Transverse colon (tissue), 4 donors: Measurements from ENCODE around the gene KRT7.

ENCODE experiments used
- POLR2A ChIP-seq: fragments of 450-650 bp; IDR thresholded peaks from one replicate; pipeline ENCODE4 v1.6.1; 2016; ENCODE audit warnings: antibody characterized with exemption, mild to moderate bottlenecking, moderate library complexity
- POLR2AphosphoS5 ChIP-seq, 3 donors: sonication (generic); formaldehyde crosslinking; IDR thresholded peaks; one replicate each; pipeline ENCODE4 v1.6.1; 2016; ENCODE audit warnings: antibody characterized with exemption in 3 of 3
- TF ChIP-seq, protein P1 (sequence below), 5 experiments: fragments of 200-600 bp in 3 of 5; fragments of 450-650 bp in 2 of 5; sonication (generic) in 3 of 5; IDR thresholded peaks; 1 replicate in 2 of 5; 2 replicates in 3 of 5; pipeline ENCODE4 v1.5.1; 2016 to 2017; ENCODE audit warnings: antibody characterized with exemption in 5 of 5, inconsistent platforms in 3 of 5, mild to moderate bottlenecking in 2 of 5, moderate library complexity in 1 of 5

DNA sequence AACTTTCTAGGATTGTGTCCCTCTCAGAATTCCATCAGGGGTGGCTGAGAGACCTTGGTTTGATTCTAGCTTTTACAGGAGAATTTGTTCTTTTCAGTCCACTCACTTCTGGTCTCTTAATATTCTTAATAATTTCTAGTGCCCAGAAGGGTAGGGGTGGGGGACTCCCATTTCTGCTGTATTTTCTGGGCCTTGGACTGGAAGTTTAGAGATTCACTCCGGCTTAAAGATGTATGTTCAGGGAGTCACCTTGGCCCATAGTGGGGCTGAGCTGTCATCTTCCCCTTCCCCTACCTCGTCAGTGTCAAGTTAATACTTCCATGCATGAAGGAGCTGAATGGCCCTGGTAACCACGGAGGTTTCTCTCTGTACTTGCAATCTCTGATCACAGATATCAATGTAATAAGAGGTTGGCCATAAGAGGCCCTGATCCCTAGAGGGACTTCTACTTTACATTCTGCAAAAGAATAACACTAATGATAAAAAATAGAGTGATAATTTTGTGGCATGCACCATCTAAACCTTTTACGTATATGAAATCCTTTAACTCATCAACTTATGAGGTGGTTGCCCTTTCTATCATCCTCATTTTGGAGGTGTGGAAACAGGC, 51.6 kb downstream of the KRT7 start:
- no peak for TF ChIP-seq POLR2AphosphoS5 (IDR thresholded peaks at IDR 0.05)
- TF ChIP-seq POLR2A: no peak
- TF ChIP-seq, protein P1, sequence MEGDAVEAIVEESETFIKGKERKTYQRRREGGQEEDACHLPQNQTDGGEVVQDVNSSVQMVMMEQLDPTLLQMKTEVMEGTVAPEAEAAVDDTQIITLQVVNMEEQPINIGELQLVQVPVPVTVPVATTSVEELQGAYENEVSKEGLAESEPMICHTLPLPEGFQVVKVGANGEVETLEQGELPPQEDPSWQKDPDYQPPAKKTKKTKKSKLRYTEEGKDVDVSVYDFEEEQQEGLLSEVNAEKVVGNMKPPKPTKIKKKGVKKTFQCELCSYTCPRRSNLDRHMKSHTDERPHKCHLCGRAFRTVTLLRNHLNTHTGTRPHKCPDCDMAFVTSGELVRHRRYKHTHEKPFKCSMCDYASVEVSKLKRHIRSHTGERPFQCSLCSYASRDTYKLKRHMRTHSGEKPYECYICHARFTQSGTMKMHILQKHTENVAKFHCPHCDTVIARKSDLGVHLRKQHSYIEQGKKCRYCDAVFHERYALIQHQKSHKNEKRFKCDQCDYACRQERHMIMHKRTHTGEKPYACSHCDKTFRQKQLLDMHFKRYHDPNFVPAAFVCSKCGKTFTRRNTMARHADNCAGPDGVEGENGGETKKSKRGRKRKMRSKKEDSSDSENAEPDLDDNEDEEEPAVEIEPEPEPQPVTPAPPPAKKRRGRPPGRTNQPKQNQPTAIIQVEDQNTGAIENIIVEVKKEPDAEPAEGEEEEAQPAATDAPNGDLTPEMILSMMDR (IDR thresholded peaks at IDR 0.05): no peak
